NCI-H2196 treated with DMSO at 0.1 percent for 48 hours (cell line): ENCODE data around the gene COX8C.
"Not testable (repeated sequence)": the region's sequence is repeated elsewhere in the genome, so short reads cannot be mapped to it uniquely, and the experiment has no call there.

Experiments
- DNase-seq: peaks from one replicate; lab custom pipeline; 2025; ENCODE audit not compliant: unreplicated experiment; lab: John Stamatoyannopoulos, UW

The COX8C gene

GRCh38 chr14:93368996-93369712 is 22.2 kb downstream of the COX8C start:
- no peak for DNase-seq

GRCh38 chr14:93369713-93370266 is 22.8 kb downstream of the COX8C start:
- DNase-seq = no peak

- no peak for DNase-seq
Measured at GRCh38 chr14:93375673-93376156, 28.7 kb downstream of the COX8C start.

DNA sequence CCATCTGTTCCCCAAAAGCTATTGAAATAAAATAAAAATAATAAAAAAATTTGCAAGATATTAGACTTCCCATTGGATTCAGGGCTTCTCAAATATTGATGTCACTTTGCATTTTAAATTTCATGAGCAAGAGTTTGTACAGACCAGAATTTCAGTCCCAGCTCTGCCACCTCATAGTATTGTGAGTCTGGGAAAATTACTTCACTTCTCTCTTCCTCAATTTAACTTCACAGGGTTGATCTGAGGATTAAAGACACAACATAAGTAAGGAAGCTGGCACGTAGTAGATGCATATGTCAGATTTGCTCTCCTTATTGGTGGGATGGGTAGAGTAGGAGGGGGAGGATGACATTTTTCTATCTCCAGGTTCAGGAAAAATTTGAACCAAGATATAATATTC is 32.8 kb downstream of the COX8C start:
- no peak for DNase-seq

DNA sequence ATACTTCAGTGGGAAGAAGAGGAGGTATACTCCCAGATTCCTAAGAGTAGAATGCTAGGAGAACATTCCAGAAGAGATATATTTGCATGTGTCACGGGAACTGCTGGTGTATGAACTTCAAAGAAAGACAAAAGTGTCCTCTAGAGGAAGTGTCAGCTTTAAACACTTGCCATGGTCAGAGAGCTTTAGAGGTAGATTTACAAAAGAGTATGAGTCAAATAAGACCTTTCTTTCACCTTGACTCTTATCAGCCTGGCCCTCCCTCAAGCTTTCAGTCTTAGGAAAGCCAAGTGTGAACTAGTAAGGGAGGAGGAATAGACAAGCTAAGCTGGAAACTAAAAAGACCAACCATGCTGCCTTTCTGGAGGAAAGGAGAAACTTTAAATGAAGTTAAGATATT is 34.7 kb downstream of the COX8C start:
- no peak for DNase-seq

DNA sequence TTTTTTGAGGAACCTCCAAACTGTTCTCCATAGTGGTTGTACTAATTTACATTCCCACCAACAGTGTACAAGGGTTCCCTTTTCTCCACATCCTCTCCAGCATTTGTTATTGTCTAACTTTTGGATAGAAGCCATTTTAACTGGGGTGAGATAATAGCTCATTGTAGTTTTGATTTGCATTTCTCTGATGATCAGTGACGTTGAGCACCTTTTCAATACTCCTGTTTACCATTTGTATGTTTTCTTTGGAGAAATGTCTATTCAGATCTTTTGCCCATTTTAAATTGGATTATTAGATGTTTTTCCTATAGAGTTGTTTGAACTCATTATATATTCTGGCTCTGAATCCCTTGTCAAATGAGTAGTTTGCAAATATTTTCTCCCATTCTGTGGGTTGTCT is 37.3 kb downstream of the COX8C start:
- not testable (repeated sequence) for DNase-seq

- no peak for DNase-seq
Measured at GRCh38 chr14:93395231-93395630, 48.2 kb downstream of the COX8C start.

DNA sequence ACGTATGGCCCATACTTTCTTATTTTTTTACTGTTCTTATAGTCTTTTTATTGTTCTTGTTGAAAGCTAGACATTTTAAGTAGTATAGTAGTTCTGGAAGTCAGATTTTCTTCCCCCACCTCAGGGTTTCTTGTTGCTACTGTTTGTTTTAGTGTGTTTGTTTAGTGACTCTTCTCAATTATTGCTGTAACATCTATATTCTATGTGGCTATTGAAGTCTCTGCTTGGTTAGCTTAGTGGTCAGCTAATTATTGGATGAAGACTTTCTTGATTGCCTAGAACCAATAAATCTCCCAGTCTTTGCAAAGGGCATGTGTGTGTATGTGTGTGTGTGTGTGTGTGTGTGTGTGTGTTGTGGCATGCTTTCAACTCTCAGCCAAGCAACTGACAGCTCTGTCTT is 49.5 kb downstream of the COX8C start:
- no peak for DNase-seq
